Left lung (tissue), 10 donors: ENCODE results near the gene UBAC1. TPM values are rescaled to one million over a fixed set of nuclear protein-coding genes. Genes with fewer than 3 reads are reported as not detected.
A peak's percentile ranks its signal among the peaks of the same experiment; 100 is the strongest.

Experiments used
- ATAC-seq: fragments of 200-7000 bp; cut with Tn5 transposase; one replicate; pipeline ENCODE4 v1.9.1; 2020; ENCODE audit warnings: moderate library complexity
- DNase-seq, 4 donors: peaks; one replicate each; pipeline ENCODE4 v3.0.0-alpha.2; 2013 to 2020
- H3K27ac ChIP-seq, 2 donors: fragments of 200-600 bp; sonication (generic) in 1 of 2; one replicate each; pipeline versions ENCODE4 v1.5.0 to v1.8.0; 2020 to 2021
- H3K27me3 ChIP-seq, 2 donors: fragments of 200-600 bp; sonication (generic) in 1 of 2; one replicate each; pipeline versions ENCODE4 v1.5.0 to v1.8.0; 2020 to 2021
- H3K36me3 ChIP-seq, 2 donors: fragments of 200-600 bp; sonication (generic) in 1 of 2; one replicate each; pipeline versions ENCODE4 v1.5.0 to v1.8.0; 2020 to 2021
- H3K4me1 ChIP-seq, 2 donors: fragments of 200-600 bp; one replicate each; pipeline ENCODE4 v1.8.0; 2021
- H3K4me3 ChIP-seq, 2 donors: fragments of 200-600 bp; sonication (generic) in 1 of 2; one replicate each; pipeline versions ENCODE4 v1.5.0 to v1.8.0; 2020 to 2021; ENCODE audit warnings: mild to moderate bottlenecking in 1 of 2
- H3K9me3 ChIP-seq, 2 donors: fragments of 200-600 bp; sonication (generic) in 1 of 2; one replicate each; pipeline versions ENCODE4 v1.5.0 to v1.8.0; 2020 to 2021
- CTCF ChIP-seq, 2 donors: fragments of 200-600 bp; sonication (generic) in 1 of 2; IDR thresholded peaks; one replicate each; pipeline versions ENCODE4 v1.5.0 to v1.8.0; 2021; ENCODE audit warnings: antibody characterized with exemption in 2 of 2
- intact Hi-C, 2 donors: fragments of 100-400 bp; cut with DNase I; formaldehyde crosslinking; loops; one replicate each; pipeline versions ENCODE4 v1.11.2 to v1.14.2; 2022
- polyA plus RNA-seq, 6 donors: library from polyadenylated mRNA; unstranded; fragments of 120-200 nt; gene quantifications; one replicate each; pipeline ENCODE4 v1.2.1, GENCODE V29; 2013; ENCODE audit not compliant: insufficient read length in 6 of 6
- total RNA-seq, 2 donors: library from RNA; stranded (reverse); fragmentation: NEBNext Ultra II Directional; extraction: Animal tissue kit (Norgen Biotek cat#: 25700); gene quantifications; one replicate each; pipeline ENCODE4 v1.2.1, GENCODE V29; 2021
- donor health status: DM: no; HTN: yes; CAD: no.
- donor health status: DM: no; HTN: no; CAD: no.

Gene UBAC1
- total and polyA plus RNA-seq, 8 donors = 28.5 to 40.2 (median 33.5) TPM

GRCh38 chr9:135960411-135961276, 529 bp downstream of the UBAC1 start:
- H3K4me3 ChIP-seq = peak overlapping the region; percentile 79
- ATAC-seq (peak; percentile 33), DNase-seq (no peak)
- H3K9me3 ChIP-seq = no peaks in the 10 kb centered on the region
- intact Hi-C loops = no loop called here
- H3K27me3 ChIP-seq = no peaks in the 10 kb centered on the region
- H3K4me1 ChIP-seq = peaks cover 5 to 39% of the 10 kb centered on the region in 2 donors
- H3K36me3 ChIP-seq = no peaks in the 10 kb centered on the region
- peak overlapping the region; percentile 86 to 91 for H3K27ac ChIP-seq
- TF ChIP-seq CTCF (IDR thresholded peaks at IDR 0.05) = no peak

GRCh38 chr9:135959814-135960213, 1.4 kb downstream of the UBAC1 start:
- no peaks in the 10 kb centered on the region for H3K27me3 ChIP-seq
- DNase-seq (no peak), ATAC-seq (no peak)
- peaks cover 5 to 39% of the 10 kb centered on the region in 2 donors for H3K4me1 ChIP-seq
- H3K27ac ChIP-seq = peak overlapping the region in 1 of 2 donors; percentile 91
- no peaks in the 10 kb centered on the region for H3K9me3 ChIP-seq
- peaks cover 0 to 5% of the 10 kb centered on the region in 2 donors for H3K36me3 ChIP-seq
- no peak for TF ChIP-seq CTCF (IDR thresholded peaks at IDR 0.05)
- intact Hi-C loops = no loop called here
- H3K4me3 ChIP-seq = peak overlapping the region; percentile 79

GRCh38 chr9:135958485-135958884, 2.7 kb downstream of the UBAC1 start:
- peak overlapping the region in 1 of 2 donors; percentile 45 for H3K27ac ChIP-seq
- no peaks in the 10 kb centered on the region for H3K9me3 ChIP-seq
- no peak for ATAC-seq
- intact Hi-C loops = no loop called here
- H3K36me3 ChIP-seq = peaks cover 0 to 19% of the 10 kb centered on the region in 2 donors
- TF ChIP-seq CTCF (IDR thresholded peaks at IDR 0.05) = no peak
- peak in 1 of 4 donors; percentile 55 for DNase-seq
- H3K27me3 ChIP-seq = no peaks in the 10 kb centered on the region
- peaks cover 5 to 39% of the 10 kb centered on the region in 2 donors for H3K4me1 ChIP-seq
- no peak overlapping the region for H3K4me3 ChIP-seq

- H3K27ac ChIP-seq = no peak overlapping the region
- no peaks in the 10 kb centered on the region for H3K27me3 ChIP-seq
- peaks cover 0 to 29% of the 10 kb centered on the region in 2 donors for H3K36me3 ChIP-seq
- no peak for DNase-seq
- ATAC-seq = no peak
- peaks cover 5 to 39% of the 10 kb centered on the region in 2 donors for H3K4me1 ChIP-seq
- intact Hi-C loops = no loop called here
- TF ChIP-seq CTCF (IDR thresholded peaks at IDR 0.05) = no peak
- H3K4me3 ChIP-seq = no peak overlapping the region
- H3K9me3 ChIP-seq = no peaks in the 10 kb centered on the region
Measured at GRCh38 chr9:135957431-135957830, 3.7 kb downstream of the UBAC1 start.

- no peak overlapping the region for H3K4me3 ChIP-seq
- no peak overlapping the region for H3K27ac ChIP-seq
- no peaks in the 10 kb centered on the region for H3K9me3 ChIP-seq
- DNase-seq (no peak), ATAC-seq (no peak)
- no peak for TF ChIP-seq CTCF (IDR thresholded peaks at IDR 0.05)
- peaks cover 0 to 36% of the 10 kb centered on the region in 2 donors for H3K36me3 ChIP-seq
- no peaks in the 10 kb centered on the region for H3K27me3 ChIP-seq
- peaks cover 5 to 36% of the 10 kb centered on the region in 2 donors for H3K4me1 ChIP-seq
- intact Hi-C loops = no loop called here
Measured at GRCh38 chr9:135956802-135957174, 4.4 kb downstream of the UBAC1 start.
